ENCODE measurements around the gene DIDO1.

DIDO1 gene

DNA sequence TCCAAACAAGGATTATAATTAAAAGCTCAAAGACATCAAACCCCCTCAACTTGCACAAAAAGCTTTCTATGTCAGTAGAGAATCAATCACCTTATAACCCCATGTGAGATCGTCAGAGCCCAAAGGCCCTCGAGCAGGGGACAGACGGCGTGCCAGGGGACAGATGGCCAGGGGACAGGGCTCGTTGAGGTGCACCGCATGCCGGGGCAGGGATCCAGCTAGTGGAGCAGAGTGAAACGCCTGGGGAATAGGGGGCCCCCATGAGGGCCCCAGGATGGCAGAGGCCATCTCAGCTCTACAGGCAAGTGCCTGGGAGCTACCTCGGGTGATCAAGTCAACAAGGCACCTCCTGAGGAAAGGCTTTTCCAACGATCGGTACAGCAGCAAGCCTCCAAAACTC lies 28.6 kb downstream of the DIDO1 start:
- no peak for DNase-seq (ENCODE audit: low read depth)
- TF ChIP-seq, protein P1, sequence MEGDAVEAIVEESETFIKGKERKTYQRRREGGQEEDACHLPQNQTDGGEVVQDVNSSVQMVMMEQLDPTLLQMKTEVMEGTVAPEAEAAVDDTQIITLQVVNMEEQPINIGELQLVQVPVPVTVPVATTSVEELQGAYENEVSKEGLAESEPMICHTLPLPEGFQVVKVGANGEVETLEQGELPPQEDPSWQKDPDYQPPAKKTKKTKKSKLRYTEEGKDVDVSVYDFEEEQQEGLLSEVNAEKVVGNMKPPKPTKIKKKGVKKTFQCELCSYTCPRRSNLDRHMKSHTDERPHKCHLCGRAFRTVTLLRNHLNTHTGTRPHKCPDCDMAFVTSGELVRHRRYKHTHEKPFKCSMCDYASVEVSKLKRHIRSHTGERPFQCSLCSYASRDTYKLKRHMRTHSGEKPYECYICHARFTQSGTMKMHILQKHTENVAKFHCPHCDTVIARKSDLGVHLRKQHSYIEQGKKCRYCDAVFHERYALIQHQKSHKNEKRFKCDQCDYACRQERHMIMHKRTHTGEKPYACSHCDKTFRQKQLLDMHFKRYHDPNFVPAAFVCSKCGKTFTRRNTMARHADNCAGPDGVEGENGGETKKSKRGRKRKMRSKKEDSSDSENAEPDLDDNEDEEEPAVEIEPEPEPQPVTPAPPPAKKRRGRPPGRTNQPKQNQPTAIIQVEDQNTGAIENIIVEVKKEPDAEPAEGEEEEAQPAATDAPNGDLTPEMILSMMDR (IDR thresholded peaks at IDR 0.05; ENCODE audit: control insufficient read depth, extremely low read depth, insufficient read depth): no peak
- H3K4me3 ChIP-seq (ENCODE audit: low read depth, low read length): no peak overlapping the region

- TF ChIP-seq, protein P1 (IDR thresholded peaks at IDR 0.05; ENCODE audit: control insufficient read depth, extremely low read depth, insufficient read depth): no peak
- no peak for DNase-seq (ENCODE audit: low read depth)
- H3K4me3 ChIP-seq (ENCODE audit: low read depth, low read length): no peak overlapping the region
Measured at GRCh38 chr20:62896526-62896925, 29.8 kb downstream of the DIDO1 start.

GRCh38 chr20:62895539-62895938 lies 30.8 kb downstream of the DIDO1 start:
- no peak overlapping the region for H3K4me3 ChIP-seq (ENCODE audit: low read depth, low read length)
- TF ChIP-seq, protein P1 (IDR thresholded peaks at IDR 0.05; ENCODE audit: control insufficient read depth, extremely low read depth, insufficient read depth): no peak
- DNase-seq (ENCODE audit: low read depth): no peak

DNA sequence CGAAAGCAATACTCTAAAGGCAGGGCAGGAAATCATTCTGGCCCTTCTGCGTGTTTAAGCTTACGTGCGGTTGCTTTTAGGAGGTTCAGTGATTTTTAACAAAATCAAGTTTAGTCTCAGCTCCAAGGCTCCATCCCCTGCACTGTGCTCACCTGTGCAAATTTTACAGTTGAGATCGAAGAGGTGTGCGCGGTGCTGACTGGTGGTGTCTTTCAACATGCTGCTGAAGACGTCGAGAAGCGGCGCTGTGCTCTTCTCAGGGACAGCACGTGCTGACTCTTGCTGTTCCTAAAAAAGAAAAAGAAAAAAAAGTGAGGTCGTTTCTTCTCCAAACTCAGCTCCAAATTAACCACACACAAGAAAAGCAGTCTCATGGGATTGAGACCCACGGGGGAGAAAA lies 32.0 kb downstream of the DIDO1 start:
- no peak for DNase-seq (ENCODE audit: low read depth)
- TF ChIP-seq, protein P1 (IDR thresholded peaks at IDR 0.05; ENCODE audit: control insufficient read depth, extremely low read depth, insufficient read depth): no peak
- H3K4me3 ChIP-seq (ENCODE audit: low read depth, low read length): no peak overlapping the region

DNA sequence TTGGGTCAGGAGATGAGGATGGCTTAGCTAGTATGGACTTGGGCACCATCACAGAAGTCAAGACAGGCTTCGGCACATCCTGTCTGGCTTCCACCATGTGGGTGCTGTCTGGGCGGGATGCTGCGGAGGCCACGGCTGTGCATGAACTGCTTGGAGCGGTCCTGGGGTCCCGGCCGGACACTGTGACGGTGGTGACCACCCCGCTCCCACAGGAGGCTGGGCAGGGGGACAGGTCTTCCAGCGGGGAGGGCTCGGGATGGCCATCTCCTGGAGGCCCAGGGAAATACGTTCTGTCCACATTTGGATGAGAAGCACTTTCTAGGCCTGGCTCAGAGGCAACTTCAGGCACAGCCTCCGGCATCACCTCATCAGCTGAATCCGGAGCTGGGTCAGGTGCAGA lies 32.6 kb downstream of the DIDO1 start:
- no peak overlapping the region for H3K4me3 ChIP-seq (ENCODE audit: low read depth, low read length)
- DNase-seq (ENCODE audit: low read depth): no peak
- TF ChIP-seq, protein P1 (IDR thresholded peaks at IDR 0.05; ENCODE audit: control insufficient read depth, extremely low read depth, insufficient read depth): no peak

DNA sequence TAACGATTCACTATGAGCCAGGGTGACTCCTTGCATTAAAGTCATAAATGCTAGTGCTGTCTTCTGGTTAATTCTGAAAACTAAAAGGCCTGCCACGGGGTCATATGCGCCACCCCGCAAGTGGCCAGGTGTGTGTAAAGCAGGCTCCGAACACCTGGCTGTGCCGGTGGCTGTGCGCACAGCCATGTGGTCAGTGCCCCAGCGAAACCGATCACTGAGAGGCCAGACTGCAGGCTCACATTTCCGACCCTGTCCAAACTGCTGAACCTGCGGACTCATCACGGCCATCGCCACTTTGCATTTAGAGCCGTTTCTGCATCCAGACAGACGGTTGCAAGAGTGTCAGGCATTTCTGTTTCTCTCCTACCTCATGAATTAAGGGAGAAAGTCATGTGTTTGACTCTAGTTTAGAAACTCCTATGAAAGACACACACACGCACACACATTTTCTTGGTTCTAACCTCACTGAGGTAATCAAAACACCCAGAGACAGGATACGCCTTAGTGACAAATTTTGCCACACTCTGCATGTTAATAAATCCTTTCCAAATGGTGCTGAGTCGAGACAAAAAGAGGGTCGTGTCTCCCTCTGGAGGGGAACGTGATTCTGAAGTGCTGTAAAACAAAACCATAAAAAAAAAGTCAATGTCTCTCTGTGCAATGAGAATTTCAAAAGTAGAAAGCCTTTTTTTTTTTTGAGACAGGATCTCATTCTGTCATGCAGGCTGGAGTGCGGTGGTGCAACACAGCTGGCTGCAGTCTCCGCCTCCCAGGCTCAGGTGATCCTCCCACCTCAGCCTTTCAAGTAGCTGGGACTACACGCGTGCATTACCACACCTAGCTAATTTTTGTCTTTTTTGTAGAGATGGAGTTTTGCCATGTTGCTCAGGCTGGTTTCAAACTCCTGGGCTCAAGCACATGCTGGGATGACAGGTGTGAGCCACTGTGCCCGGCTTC lies 33.7 kb downstream of the DIDO1 start:
- H3K4me3 ChIP-seq (ENCODE audit: low read depth, low read length): no peak overlapping the region
- TF ChIP-seq, protein P1 (IDR thresholded peaks at IDR 0.05; ENCODE audit: control insufficient read depth, extremely low read depth, insufficient read depth): no peak
- no peak for DNase-seq (ENCODE audit: low read depth)

All from LNCaP clone FGC (cell line).